HG03039 (cell line): ENCODE results near the gene GNB1L.

Source experiments
- ATAC-seq: cut with Tn5 transposase; IDR thresholded peaks from one replicate; pipeline ENCODE4 v1.9.1; 2021; ENCODE audit warnings: mild to moderate bottlenecking, moderate library complexity; ENCODE audit not compliant: unreplicated experiment

The GNB1L gene

GRCh38 chr22:19866665-19867009 is 12.0 kb upstream of the GNB1L start:
- no peak for ATAC-seq

GRCh38 chr22:19865141-19865829 is 10.6 kb upstream of the GNB1L start:
- no peak for ATAC-seq

GRCh38 chr22:19864538-19865106 is 9.9 kb upstream of the GNB1L start:
- ATAC-seq = no peak

GRCh38 chr22:19863571-19863970 is 8.9 kb upstream of the GNB1L start:
- ATAC-seq = no peak

GRCh38 chr22:19862619-19863246 is 8.1 kb upstream of the GNB1L start:
- no peak for ATAC-seq

GRCh38 chr22:19859861-19860510 is 5.3 kb upstream of the GNB1L start:
- no peak for ATAC-seq

- ATAC-seq = no peak
Observed at GRCh38 chr22:19857382-19857781, 2.7 kb upstream of the GNB1L start.

- ATAC-seq = peak; percentile 9
Observed at GRCh38 chr22:19855504-19856409, 1.1 kb upstream of the GNB1L start.

GRCh38 chr22:19853879-19854777 is 546 bp downstream of the GNB1L start:
- peak; percentile 8 for ATAC-seq

- ATAC-seq = no peak
Observed at GRCh38 chr22:19853058-19853878, 1.4 kb downstream of the GNB1L start.

GRCh38 chr22:19852177-19852781 is 2.4 kb downstream of the GNB1L start:
- ATAC-seq = no peak

- no peak for ATAC-seq
Observed at GRCh38 chr22:19851291-19852176, 3.1 kb downstream of the GNB1L start.

GRCh38 chr22:19850763-19851109 is 3.9 kb downstream of the GNB1L start:
- ATAC-seq = no peak

GRCh38 chr22:19849835-19850762 is 4.6 kb downstream of the GNB1L start:
- ATAC-seq = no peak

- no peak for ATAC-seq
Observed at GRCh38 chr22:19848298-19849224, 6.1 kb downstream of the GNB1L start.

- ATAC-seq = no peak
Observed at GRCh38 chr22:19847345-19847632, 7.4 kb downstream of the GNB1L start.
